ENCODE results near the gene NXPH1. TPM values are rescaled to one million over a fixed set of nuclear protein-coding genes. Genes with fewer than 3 reads are reported as not detected.

NXPH1 gene
- total RNA-seq, 3 donors from 2014 or later (not counting 1 experiment from before 2014, with no cell fraction given): not detected

DNA sequence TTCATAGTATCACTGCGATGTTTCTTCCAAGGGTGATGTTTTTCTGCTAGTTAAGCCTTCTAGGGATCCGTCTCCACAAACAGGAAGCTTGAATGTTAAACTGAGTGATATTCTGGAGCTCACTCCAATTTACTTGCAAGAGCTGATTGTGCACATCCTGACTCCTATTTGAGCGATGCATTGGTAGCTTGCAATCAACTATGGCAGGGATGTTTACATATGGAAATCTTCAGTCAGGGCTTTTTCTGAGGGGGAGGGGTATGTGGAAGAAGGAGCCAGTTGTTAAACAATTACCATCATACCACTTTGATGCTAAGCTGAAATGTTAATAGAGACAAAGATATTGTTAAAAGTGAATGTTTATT lies 43.2 kb upstream of the NXPH1 start:
- no peaks in the 10 kb centered on the region for H3K36me3 Mint-ChIP-seq
- H3K27ac Mint-ChIP-seq: no peak overlapping the region
- TF ChIP-seq, protein P1, sequence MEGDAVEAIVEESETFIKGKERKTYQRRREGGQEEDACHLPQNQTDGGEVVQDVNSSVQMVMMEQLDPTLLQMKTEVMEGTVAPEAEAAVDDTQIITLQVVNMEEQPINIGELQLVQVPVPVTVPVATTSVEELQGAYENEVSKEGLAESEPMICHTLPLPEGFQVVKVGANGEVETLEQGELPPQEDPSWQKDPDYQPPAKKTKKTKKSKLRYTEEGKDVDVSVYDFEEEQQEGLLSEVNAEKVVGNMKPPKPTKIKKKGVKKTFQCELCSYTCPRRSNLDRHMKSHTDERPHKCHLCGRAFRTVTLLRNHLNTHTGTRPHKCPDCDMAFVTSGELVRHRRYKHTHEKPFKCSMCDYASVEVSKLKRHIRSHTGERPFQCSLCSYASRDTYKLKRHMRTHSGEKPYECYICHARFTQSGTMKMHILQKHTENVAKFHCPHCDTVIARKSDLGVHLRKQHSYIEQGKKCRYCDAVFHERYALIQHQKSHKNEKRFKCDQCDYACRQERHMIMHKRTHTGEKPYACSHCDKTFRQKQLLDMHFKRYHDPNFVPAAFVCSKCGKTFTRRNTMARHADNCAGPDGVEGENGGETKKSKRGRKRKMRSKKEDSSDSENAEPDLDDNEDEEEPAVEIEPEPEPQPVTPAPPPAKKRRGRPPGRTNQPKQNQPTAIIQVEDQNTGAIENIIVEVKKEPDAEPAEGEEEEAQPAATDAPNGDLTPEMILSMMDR (IDR thresholded peaks at IDR 0.05): no peak
- H3K4me1 ChIP-seq (ENCODE audit: control insufficient read depth, insufficient read depth, low read length): no peaks in the 10 kb centered on the region
- no peak for ATAC-seq
- H3K36me3 ChIP-seq (ENCODE audit: control insufficient read depth, insufficient read depth, low read length): no peaks in the 10 kb centered on the region
- no peak overlapping the region for H3K27ac ChIP-seq (ENCODE audit: low read length)
- H3K9me3 Mint-ChIP-seq: no peaks in the 10 kb centered on the region
- no peaks in the 10 kb centered on the region for H3K27me3 ChIP-seq (ENCODE audit: control insufficient read depth, insufficient read depth, low read length)
- DNase-seq: no peak
- no peak overlapping the region for H3K4me3 Mint-ChIP-seq
- intact Hi-C loops (cut with micrococcal nuclease): no loop called here
- no peaks in the 10 kb centered on the region for H3K9me3 ChIP-seq (ENCODE audit: control insufficient read depth, insufficient read depth, low read length)
- no peaks in the 10 kb centered on the region for H3K4me1 Mint-ChIP-seq
- no peak overlapping the region for H3K4me3 ChIP-seq (ENCODE audit: low read length)
- H3K27me3 Mint-ChIP-seq (ENCODE audit: low read depth in 2 of 2): peaks cover 6 to 26% of the 10 kb centered on the region in 2 donors
- WGBS (ENCODE audit: insufficient coverage): 73% methylated on average over 3 of the region's 3 CpGs

GRCh38 chr7:8391353-8392062 lies 41.9 kb upstream of the NXPH1 start:
- Mint-ChIP-seq H3K9me3 (no peaks in the 10 kb centered on the region), H3K36me3 (no peaks in the 10 kb centered on the region), H3K4me3 (no peak overlapping the region), H3K27ac (no peak overlapping the region), H3K27me3 (ENCODE audit: low read depth in 2 of 2) (peaks cover 6 to 26% of the 10 kb centered on the region in 2 donors), H3K4me1 (no peaks in the 10 kb centered on the region)
- TF ChIP-seq, protein P1 (IDR thresholded peaks at IDR 0.05): no peak
- Histone ChIP-seq H3K9me3 (ENCODE audit: control insufficient read depth, insufficient read depth, low read length) (no peaks in the 10 kb centered on the region), H3K4me1 (ENCODE audit: control insufficient read depth, insufficient read depth, low read length) (no peaks in the 10 kb centered on the region), H3K27ac (ENCODE audit: low read length) (no peak overlapping the region), H3K36me3 (ENCODE audit: control insufficient read depth, insufficient read depth, low read length) (no peaks in the 10 kb centered on the region), H3K4me3 (ENCODE audit: low read length) (no peak overlapping the region), H3K27me3 (ENCODE audit: control insufficient read depth, insufficient read depth, low read length) (no peaks in the 10 kb centered on the region)
- 38% methylated on average over 5 of the region's 6 CpGs for WGBS (ENCODE audit: insufficient coverage)
- ATAC-seq (no peak), DNase-seq (no peak)
- intact Hi-C loops (cut with micrococcal nuclease): no loop called here

DNA sequence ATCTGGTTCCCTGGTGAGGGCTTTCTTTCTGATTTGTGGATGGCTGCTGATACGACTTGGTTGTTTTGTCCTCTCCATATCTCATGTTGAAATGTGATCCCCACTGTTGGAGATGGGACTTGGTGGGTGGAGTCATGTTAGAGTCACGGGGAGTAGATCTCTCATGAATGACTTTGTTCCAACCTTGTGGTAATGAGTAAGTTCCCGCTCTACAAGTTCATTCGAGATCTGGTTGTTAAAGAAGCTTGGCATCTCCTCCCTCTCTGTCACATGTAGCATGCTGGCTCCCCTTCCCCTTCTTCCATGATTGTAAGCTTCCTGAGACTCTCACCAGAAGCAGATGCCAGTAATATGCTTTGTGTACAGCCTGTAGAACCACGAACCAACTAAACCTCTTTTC lies 37.1 kb upstream of the NXPH1 start:
- Histone ChIP-seq H3K4me1 (ENCODE audit: control insufficient read depth, insufficient read depth, low read length) (no peaks in the 10 kb centered on the region), H3K4me3 (ENCODE audit: low read length) (no peak overlapping the region), H3K27me3 (ENCODE audit: control insufficient read depth, insufficient read depth, low read length) (no peaks in the 10 kb centered on the region), H3K27ac (ENCODE audit: low read length) (no peak overlapping the region), H3K36me3 (ENCODE audit: control insufficient read depth, insufficient read depth, low read length) (no peaks in the 10 kb centered on the region), H3K9me3 (ENCODE audit: control insufficient read depth, insufficient read depth, low read length) (no peaks in the 10 kb centered on the region)
- H3K9me3 Mint-ChIP-seq: no peaks in the 10 kb centered on the region
- ATAC-seq (no peak), DNase-seq (no peak)
- no peaks in the 10 kb centered on the region for H3K36me3 Mint-ChIP-seq
- 75% methylated on average over 5 of the region's 5 CpGs for WGBS (ENCODE audit: insufficient coverage)
- intact Hi-C loops (cut with micrococcal nuclease): no loop called here
- no peaks in the 10 kb centered on the region for H3K4me1 Mint-ChIP-seq
- TF ChIP-seq, protein P1 (IDR thresholded peaks at IDR 0.05): no peak
- no peak overlapping the region for H3K27ac Mint-ChIP-seq
- H3K27me3 Mint-ChIP-seq (ENCODE audit: low read depth in 2 of 2): peaks cover 5 to 11% of the 10 kb centered on the region in 2 donors
- H3K4me3 Mint-ChIP-seq: no peak overlapping the region

DNA sequence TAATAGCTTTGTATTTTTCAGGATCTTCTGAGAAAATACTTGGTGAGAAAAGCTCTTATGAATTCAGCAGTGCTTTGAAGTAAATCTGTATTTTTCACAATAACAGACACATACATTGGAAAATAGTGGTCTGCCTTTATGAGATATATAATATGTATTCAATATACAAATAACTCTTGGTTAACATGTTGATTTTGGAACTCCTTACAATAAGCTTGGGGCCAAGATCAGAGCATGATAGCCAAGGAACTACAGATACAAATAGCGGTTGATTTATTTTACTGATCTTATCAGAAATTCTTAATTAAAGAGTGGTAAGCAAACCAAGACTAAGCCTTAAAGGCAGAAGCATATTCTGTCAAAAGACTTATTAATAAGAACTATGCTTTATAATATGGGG lies 24.5 kb upstream of the NXPH1 start:
- TF ChIP-seq, protein P1 (IDR thresholded peaks at IDR 0.05): no peak
- Histone ChIP-seq H3K4me3 (ENCODE audit: low read length) (no peak overlapping the region), H3K27me3 (ENCODE audit: control insufficient read depth, insufficient read depth, low read length) (no peaks in the 10 kb centered on the region), H3K27ac (ENCODE audit: low read length) (no peak overlapping the region), H3K9me3 (ENCODE audit: control insufficient read depth, insufficient read depth, low read length) (no peaks in the 10 kb centered on the region), H3K36me3 (ENCODE audit: control insufficient read depth, insufficient read depth, low read length) (no peaks in the 10 kb centered on the region), H3K4me1 (ENCODE audit: control insufficient read depth, insufficient read depth, low read length) (no peaks in the 10 kb centered on the region)
- 100% methylated on average over 1 of the region's 1 CpG for WGBS (ENCODE audit: insufficient coverage)
- Mint-ChIP-seq H3K9me3 (no peaks in the 10 kb centered on the region), H3K27ac (no peak overlapping the region), H3K36me3 (no peaks in the 10 kb centered on the region), H3K4me3 (no peak overlapping the region), H3K27me3 (ENCODE audit: low read depth in 2 of 2) (peaks cover 11 to 20% of the 10 kb centered on the region in 2 donors), H3K4me1 (no peaks in the 10 kb centered on the region)
- DNase-seq: no peak
- intact Hi-C loops (cut with micrococcal nuclease): no loop called here
- no peak for ATAC-seq

Measured in natural killer cell (primary cell).